ENCODE measurements around the gene TIGD6.
"Not testable (repeated sequence)": the region's sequence is repeated elsewhere in the genome, so short reads cannot be mapped to it uniquely, and the experiment has no call there.

Gene TIGD6

DNA sequence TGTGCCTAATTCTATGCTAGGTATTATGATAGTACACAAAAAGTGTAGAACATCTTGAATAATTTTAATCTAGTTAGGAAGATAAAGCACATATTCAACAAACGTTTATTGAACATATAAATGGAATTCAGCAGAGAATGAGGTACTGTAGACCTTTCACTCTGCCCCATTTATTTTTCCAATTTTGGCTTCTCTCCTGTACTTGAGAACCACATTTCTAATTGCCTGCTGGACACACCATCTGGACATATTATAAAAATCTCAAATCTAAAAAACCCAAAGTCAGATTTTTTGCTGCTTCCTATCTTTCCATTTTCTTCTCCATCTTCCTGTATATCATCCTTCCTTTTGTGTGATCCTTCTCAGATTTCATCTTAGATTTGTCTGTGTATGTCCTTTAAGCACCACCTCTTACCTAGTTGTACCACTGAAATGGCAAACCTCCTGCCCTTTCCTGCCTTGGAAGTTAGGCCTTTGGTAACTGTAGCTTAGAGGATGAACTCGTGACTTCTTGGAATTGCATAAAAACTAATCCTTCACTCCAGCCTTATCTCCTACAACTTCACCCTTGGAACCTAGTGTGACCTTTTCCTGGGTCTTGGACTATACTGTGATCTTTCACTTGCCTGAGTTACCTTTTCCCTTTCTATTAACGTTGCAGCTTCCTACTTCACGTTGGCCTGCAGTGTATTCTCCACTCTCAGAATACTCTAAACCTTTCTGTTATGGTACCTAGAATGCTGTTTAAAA, 31.1 kb downstream of the TIGD6 start:
- no peak for DNase-seq (ENCODE audit: low spot score)

DNA sequence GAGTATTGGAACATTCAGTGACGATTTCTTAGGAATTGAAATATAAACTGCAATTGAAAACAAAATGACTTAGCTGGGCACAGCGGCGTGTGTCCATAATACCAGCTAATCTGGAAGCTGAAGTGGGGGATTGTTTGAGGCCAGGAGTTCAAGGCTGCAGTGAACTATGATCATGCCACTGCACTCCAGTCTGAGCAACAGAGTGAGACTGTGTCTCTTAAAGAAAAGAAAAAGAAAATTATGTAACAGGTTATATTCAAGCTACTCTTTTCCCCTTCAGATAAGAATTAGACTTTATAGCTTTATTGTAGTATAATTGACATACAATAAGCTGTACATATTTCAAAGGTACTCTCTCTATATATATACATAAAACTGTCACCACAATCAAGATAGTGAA, 33.5 kb downstream of the TIGD6 start:
- DNase-seq (ENCODE audit: low spot score): no peak

DNA sequence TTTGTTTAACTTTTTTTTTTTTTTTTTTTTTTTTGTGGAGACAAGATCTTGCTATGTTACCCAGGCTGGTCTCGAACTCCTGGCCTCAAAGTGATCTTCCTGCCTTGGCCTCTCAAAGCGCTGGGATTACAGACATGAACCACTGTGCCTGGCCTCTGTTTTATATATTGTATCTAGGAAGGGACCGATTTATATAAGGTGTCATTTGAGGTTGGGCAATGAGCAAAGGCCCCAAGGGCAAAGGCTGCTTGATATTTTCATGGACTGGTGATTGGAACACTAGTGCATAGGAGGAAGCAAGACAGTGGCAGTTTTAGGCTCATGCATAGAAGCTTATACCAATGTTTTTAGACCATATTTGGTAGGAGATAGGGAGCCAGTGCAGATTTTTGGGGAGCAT, 36.7 kb downstream of the TIGD6 start:
- DNase-seq (ENCODE audit: low spot score): no peak

DNA sequence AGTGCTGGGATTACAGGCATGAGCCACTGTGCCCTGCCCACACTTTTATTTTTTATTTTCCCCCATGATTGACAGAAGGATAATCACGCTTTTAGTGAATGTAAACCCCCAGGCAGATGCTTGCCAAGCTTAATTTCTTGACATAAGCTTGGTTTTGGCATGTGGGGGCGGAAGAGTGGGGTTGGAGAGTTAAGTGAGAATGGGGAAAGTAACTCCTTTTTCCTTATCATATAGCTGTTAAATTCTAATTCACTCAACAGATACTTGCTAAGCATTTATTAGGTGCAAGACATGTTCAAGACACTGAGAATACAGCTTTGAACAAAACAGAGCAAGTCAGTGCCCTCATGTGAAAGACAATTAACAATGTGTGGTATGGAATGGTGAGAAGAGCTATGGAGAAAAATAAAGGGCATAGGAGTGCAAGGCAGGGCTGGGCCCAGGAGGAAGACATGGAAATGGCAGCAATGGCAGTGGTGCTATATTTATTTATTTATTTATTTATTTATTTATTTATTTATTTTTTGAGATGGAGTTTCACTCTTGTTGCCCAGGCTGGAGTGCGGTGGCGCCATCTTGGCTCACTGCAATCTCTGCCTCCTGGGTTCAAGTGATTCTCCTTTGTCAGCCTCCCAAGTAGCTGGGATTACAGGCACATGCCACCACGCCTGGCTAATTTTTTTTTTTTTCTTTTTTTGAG, 37.7 kb downstream of the TIGD6 start:
- no peak for DNase-seq (ENCODE audit: low spot score)

DNA sequence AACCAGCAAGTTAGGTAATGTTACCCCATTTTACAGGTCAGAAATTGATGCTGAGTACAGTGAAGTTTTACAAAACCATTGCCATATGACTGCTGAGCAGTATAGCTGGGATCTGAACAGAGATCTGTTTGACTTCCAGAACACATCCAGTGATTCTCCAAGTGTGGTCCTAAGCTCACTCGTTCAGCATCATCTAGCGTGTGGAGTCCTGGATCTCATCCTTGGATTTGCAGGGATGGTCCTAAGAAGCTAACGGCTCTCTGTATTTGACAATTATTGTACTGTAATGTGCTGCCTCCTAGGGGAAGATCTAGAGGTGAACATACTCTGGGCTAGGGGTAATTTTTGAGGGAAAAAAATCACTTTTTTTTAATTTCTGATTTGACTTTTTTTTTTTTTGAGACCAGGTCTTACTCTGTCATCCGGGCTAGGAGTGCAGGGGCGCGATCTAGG, 38.5 kb downstream of the TIGD6 start:
- no peak for DNase-seq (ENCODE audit: low spot score)

DNA sequence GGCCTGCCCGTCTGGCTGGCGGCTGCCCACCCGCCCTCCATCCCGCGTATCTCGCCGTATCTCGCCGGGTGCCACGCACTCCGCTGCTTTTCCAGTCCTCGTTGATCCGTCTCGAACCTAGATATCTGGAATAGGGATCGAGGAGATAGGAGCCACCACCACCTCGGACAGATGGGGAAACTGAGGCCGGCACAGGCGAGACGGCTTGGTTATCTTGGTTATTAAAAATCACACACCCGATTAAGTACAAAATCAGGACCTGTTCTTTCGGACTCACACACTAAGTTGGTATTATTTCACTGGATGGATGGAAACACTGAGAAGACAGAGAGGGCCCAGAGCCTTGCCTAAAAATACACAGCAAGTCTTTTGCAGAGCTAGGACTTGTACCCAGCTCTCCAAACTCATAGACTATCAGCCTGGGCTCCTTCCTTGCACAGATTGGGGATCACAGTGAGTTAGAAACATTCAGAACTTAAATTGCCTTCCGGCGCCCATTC, 39.2 kb downstream of the TIGD6 start:
- no peak for DNase-seq (ENCODE audit: low spot score)

DNA sequence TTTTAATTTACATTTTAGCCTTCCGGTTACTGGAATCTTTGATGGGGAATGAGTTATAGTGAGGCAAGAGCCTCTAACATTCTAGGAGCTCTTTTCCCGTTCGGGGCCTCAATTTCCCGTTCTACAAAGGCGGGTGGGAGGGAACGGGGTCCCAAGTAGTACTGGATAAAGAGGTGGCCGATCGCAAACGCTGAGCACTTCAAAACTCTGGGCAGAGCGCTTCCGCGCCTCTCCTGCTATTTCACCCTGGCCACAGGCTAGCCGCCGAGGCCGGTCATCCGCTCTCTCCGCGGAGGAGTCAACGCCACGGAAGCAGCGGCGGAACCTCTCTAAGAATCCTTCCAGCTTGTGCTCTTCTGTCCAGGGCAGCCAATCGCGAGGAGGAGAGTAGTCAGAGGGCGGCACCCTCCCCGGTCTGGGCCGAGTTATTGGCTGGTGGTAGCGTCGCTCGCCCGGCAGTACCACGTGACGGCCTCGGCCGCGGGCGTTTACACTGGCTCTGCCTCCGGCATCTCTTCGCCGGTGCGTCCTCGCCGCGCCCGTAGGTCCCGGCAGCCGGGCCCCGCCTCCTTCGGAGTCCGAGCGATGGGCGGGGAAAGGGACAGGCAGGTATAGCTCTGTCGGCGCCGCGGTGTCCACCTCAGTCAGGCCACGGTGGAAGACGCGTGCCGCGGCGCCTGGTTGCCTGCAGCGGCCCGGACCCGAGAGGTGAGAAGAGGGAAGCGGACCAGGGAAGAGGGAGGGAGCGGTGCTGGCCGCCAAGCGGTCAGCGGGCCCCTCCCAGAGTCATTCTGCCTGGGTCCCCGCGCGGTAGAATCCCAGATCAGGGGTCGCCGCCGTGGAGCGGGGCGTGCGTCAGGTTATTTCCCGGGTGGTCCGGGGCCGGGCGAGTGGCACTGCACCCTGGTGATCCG, 39.9 kb downstream of the TIGD6 start, which contains the start of gene SLC26A2:
Gene SLC26A2 (plus strand): TSS at position 487 of the 914 bp plus-strand sequence. CDS start 16,895 bp downstream, outside the sequence.
- peak; percentile 97 for DNase-seq (ENCODE audit: low spot score)

DNA sequence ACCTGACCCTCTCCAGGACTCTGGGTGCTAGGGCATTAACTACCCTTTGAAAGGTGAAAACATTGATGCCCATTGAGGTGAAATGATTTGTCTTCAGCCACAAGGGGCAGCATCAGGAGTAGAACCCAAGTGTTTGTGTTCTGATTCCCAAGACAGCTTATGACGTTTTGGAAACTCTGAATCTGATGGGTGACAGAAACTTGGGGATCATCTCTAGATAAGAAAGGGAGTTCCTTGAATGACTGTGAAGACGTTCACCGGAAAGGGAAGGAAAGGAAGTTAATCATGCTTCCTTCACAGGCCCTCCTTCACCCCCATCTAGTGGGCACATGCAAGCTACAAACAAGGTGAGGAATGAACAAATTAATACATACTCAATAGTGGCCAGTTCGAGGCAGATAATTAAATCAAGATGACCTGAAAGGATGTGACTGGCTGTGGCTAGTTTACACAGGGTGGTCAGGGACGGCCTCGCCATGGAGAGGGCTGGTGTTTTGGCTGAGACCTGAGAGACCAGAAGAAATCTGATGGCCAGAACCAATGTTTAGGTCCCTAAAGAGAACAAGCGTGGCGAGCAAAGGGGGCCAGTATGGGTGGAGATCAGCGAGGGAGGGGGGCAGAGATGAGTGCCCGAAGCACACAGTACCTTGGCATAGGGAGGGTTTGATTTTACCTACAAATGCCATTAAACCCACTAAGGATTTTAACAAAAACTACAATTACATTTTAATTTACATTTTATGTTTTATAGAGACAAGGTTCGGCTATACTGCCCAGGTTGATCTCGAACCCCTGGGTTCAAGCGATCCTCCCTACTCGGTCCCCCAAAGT, 40.8 kb downstream of the TIGD6 start:
- no peak for DNase-seq (ENCODE audit: low spot score)

DNA sequence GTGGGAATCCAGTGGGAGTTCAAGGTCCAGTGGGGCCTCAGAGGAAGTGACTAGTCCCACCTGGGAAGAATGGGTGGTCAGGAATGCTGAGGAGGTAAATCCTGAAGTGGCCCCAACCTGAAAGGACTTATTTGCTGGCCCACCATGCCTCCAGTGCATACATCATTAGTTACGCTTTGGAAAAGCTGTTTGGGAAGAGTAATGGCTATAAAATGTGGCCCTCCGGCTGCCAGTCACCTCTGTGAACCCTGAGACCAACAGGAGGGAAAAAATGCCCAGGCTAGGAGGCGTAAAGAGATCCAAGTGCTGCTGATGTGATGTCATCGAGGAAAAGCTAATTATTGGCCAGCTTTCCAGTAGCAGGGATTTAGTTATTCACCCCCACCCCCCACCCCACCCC, 42.6 kb downstream of the TIGD6 start:
- no peak for DNase-seq (ENCODE audit: low spot score)

DNA sequence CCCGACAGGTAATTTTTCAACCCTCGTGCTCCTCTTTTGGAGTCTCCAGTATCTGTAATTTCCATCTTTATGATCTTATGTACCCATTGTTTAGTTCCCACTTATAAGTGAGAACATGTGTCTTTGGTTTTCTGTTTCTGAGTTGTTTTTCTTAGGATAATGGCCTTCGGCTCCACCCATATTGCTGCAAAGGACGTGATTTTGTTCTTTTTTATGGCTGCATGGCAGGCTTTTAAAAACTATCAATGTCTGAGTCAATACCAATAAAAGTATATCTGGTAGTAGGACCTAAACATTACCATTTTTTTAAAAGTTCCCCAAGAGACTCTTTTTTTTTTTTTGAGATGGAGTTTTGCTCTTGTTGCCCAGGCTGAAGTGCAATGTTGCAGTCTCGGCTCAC, 43.8 kb downstream of the TIGD6 start:
- no peak for DNase-seq (ENCODE audit: low spot score)

DNA sequence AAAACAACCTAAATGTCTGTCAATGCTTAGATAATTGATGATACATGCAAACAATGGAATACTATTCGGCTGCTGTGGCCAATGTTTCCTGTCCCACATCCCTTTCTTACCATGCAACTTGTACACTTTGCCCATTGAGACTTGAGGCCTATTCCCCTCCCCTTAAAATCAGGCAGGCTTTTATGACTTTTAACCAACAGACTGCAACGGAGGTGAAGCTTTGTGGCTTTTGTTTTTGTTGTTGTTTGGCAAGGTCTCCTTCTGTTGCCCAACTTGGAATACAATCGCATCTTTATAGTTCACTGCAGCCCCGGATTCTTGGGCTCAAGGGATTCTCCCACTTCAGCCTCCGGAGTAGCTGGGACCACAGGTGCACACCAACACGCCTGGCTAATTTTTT, 45.7 kb downstream of the TIGD6 start:
- DNase-seq (ENCODE audit: low spot score): no peak

DNA sequence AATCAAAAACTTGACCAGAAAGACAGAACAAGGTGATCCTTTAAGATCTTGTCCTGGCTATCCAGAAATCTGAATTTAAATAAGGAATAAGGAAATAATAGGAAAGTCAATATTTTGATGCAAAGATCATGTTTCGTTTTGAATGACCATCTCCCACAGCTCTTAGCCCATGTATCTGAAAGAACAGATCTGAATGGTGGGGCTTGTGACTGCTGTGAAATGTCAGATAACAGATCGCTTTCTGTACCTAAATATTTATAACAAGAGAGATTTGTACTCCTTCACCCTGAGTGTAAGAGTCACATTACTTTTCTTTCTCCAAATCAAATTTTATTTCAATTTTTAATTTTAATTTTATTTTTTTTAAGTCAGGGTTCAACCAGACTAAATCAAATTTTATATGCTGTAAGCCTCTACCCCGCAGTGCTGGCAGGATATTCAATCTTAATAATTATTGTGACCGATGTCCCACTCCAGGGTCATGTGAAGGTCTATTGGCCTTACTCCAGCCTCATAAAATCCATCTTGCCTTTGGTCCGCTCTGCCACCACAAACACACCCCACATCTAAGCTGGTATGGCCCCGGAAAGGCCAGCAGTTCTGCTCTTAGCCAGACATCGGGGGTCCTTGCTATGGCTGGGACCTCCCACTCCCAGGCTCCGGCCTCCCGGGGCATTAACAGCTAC, 46.9 kb downstream of the TIGD6 start:
- no peak for DNase-seq (ENCODE audit: low spot score)

DNA sequence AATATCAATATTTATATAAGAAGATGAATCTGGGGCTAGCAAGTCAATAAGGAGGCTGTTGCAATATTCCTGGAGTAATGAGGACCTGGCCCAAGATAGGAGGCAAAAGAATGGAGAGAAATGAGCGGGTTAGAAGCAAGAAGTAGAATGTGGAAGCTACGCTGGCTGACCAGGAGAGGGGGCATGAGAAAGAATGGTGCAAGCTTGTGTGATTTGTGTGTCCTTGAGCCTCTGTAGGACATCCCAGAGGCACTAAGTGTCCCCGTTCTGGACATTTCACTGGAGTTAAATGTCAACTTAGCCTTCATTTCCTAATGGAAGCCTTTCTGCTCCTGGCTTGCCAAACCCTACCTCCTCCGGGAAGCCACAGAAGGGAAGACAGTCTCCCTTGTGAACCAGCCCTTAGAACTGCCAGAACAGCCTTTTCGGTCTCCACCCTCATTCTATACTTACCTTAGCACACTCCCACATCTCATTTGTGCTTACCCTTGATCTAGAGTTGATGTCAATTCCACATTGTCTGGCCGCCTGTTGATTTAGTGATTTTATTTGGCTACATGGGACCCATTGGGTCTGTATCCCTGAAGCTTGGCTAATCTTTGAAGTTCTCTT, 49.2 kb downstream of the TIGD6 start:
- DNase-seq (ENCODE audit: low spot score): no peak

DNA sequence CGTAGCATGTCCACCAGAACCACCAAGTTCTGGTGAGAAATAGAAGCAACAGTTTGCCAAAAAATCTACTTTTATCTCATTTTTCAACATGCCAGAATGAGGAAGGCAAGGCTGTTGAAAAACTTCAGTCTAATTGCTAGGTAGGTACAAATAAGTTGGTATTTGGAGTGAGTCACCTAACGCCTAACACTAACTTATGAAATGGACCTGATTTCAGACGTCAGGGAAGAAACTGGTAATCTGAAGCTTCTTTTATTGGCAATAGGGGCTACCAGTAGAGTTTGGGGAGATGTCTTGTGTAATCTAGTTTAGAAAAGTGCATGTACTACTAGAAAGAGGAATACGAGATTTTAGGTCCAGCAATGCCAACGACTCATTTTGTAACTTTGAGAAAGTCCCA, 51.5 kb downstream of the TIGD6 start:
- DNase-seq (ENCODE audit: low spot score): no peak

DNA sequence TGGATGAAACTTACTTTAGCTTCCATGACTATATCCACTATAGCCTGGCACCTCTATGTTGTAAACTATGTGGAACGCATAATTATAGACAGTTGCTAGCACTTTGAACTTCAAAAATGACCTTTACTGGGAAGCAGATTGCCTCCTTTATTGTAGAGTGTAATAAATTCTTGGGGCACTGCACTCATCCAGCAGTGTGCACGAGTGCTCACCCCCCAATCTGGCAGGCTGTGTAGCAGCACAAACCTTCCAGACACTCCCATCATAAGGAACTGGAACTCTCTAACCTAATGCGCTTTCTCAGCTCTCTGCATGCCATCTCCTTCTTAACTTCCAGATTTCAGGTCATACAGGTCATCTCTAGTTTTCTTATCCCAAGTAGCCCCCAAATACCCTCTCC, 54.3 kb downstream of the TIGD6 start:
- no peak for DNase-seq (ENCODE audit: low spot score)

DNA sequence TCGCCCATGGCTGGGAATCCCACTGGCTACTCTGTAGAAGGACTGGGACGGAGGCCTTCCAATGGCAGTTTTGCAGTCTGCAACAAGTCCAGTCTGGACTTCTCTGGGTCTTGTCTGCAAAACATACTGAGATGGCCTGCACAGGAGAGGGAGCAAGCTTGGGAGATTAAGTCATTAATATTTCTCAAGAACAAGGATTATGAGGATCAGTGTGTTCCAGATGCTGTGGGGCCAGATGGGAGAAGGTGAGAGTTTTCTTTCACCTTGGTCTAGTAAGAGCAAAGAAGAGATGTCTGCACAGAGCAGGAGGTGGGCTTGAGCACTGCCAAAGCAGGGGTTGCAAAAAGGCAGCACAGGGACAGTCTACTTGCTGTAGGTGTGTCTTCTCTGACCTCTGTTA, 55.8 kb downstream of the TIGD6 start, which contains the start of gene PDE6A:
Gene PDE6A (minus strand): TSS at position 128 of the 400 bp plus-strand sequence. CDS start 120 bp downstream, at position 8.
- DNase-seq (ENCODE audit: low spot score): no peak

DNA sequence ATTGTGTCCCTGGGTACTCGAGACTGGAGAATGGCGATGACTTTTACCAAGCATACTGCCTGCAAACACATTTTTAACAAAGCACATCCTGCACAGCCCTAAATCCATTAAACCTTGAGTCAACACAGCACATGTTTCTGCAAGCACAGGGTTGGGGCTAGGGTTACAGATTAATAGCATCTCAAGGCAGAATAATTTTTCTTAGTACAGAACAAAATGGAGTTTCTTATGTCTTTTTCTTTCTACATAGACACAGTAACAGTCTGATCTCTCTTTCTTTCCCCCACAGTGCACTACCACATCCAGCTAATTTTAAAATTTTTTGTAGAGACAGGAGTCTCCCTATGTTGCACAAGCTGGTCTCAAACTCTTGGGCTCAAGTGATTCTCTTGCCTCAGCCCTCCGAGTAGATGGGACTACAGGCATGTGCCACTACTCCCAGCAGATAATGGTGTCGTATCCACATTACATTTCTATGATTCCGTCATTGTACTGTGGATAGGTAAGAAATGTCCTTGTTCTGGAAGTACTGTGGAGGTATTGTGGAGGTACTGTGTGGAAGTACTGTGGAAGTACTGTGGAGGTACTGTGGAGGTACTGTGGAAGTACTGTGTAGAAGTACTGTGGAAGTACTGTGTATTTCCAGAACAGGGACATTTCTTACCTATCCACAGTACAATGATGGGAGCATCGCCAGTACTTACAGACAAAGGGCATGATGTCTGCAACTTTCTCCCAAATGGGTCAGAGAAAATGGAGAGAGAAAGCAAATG, 57.1 kb downstream of the TIGD6 start:
- not testable (repeated sequence) for DNase-seq (ENCODE audit: low spot score)

All from ecto neural progenitor cell (in vitro differentiated cells).